Measurements from ENCODE around the gene ESPL1. TPM values are rescaled to one million over a fixed set of nuclear protein-coding genes. Genes with fewer than 3 reads are reported as not detected.
"Not testable (repeated sequence)": the region's sequence is repeated elsewhere in the genome, so short reads cannot be mapped to it uniquely, and the experiment has no call there.

ESPL1 gene
- polyA plus RNA-seq, 1 donor (not counting 4 experiments of a cell fraction or from before 2014, with no cell fraction given): 3.7 TPM

GRCh38 chr12:53328043-53328435 lies 59.9 kb downstream of the ESPL1 start:
- Histone ChIP-seq H3K4me2 (ENCODE audit: control insufficient read depth, extremely low read depth, insufficient read depth, low read depth, low read length) (no peak overlapping the region), H3K36me3 (ENCODE audit: control insufficient read depth in 2 of 2, extremely low read depth in 1 of 2, insufficient read depth in 2 of 2, low read length in 2 of 2) (no peaks in the 10 kb centered on the region), H4K20me1 (ENCODE audit: control insufficient read depth, extremely low read depth, insufficient read depth, low read length) (no peaks in the 10 kb centered on the region), H3K4me3 (ENCODE audit: control insufficient read depth in 2 of 3, extremely low read depth in 1 of 3, insufficient read depth in 2 of 3, low read depth in 1 of 3, low read length in 3 of 3) (no peak overlapping the region), H3K27ac (ENCODE audit: control insufficient read depth, insufficient read depth, low read length) (no peak overlapping the region), H3K4me1 (ENCODE audit: control insufficient read depth, extremely low read depth, insufficient read depth, low read length) (peaks cover 10% of the 10 kb centered on the region), H3K79me2 (ENCODE audit: control insufficient read depth, insufficient read depth, low read length) (no peaks in the 10 kb centered on the region), H2AFZ (ENCODE audit: control insufficient read depth, low read length) (no peak overlapping the region), H3K27me3 (ENCODE audit: control insufficient read depth, extremely low read depth, insufficient read depth, low read length) (no peaks in the 10 kb centered on the region), H3K9me1 (ENCODE audit: control insufficient read depth, extremely low read depth, insufficient read depth, low read length) (no peaks in the 10 kb centered on the region), H3K9me3 (ENCODE audit: control insufficient read depth, low read depth, low read length) (no peaks in the 10 kb centered on the region), H3K9ac (ENCODE audit: control insufficient read depth, extremely low read depth, insufficient read depth, low read length) (no peak overlapping the region)
- TF ChIP-seq EZH2 (IDR thresholded peaks at IDR 0.05; ENCODE audit: low read length) (no peak), CTCF (optimal IDR thresholded peaks at IDR 0.05 in 1 of 3, IDR thresholded peaks at IDR 0.05 in 1 of 3, conservative IDR thresholded peaks at IDR 0.05 in 1 of 3; ENCODE audit: extremely low read depth in 1 of 3, insufficient read depth in 2 of 3, low read length in 3 of 3) (peak in 1 of 3 experiments; percentile 5)
- FAIRE-seq: no peak
- dilution Hi-C loops (cut with MboI; ENCODE audit: extremely low pct_ligation_motif_present, low sequenced_read_pairs): no loop called here
- no peak for DNase-seq (ENCODE audit: low read depth, low spot score)

GRCh38 chr12:53330671-53331070 lies 62.6 kb downstream of the ESPL1 start:
- Histone ChIP-seq H3K4me3 (ENCODE audit: control insufficient read depth in 2 of 3, extremely low read depth in 1 of 3, insufficient read depth in 2 of 3, low read depth in 1 of 3, low read length in 3 of 3) (no peak overlapping the region), H3K9ac (ENCODE audit: control insufficient read depth, extremely low read depth, insufficient read depth, low read length) (no peak overlapping the region), H3K4me1 (ENCODE audit: control insufficient read depth, extremely low read depth, insufficient read depth, low read length) (no peaks in the 10 kb centered on the region), H3K27me3 (ENCODE audit: control insufficient read depth, extremely low read depth, insufficient read depth, low read length) (peaks cover 3% of the 10 kb centered on the region), H3K4me2 (ENCODE audit: control insufficient read depth, extremely low read depth, insufficient read depth, low read depth, low read length) (no peak overlapping the region), H3K79me2 (ENCODE audit: control insufficient read depth, insufficient read depth, low read length) (no peaks in the 10 kb centered on the region), H3K9me3 (ENCODE audit: control insufficient read depth, low read depth, low read length) (no peaks in the 10 kb centered on the region), H3K36me3 (ENCODE audit: control insufficient read depth in 2 of 2, extremely low read depth in 1 of 2, insufficient read depth in 2 of 2, low read length in 2 of 2) (no peaks in the 10 kb centered on the region), H3K9me1 (ENCODE audit: control insufficient read depth, extremely low read depth, insufficient read depth, low read length) (no peaks in the 10 kb centered on the region), H4K20me1 (ENCODE audit: control insufficient read depth, extremely low read depth, insufficient read depth, low read length) (no peaks in the 10 kb centered on the region), H2AFZ (ENCODE audit: control insufficient read depth, low read length) (no peak overlapping the region), H3K27ac (ENCODE audit: control insufficient read depth, insufficient read depth, low read length) (no peak overlapping the region)
- TF ChIP-seq EZH2 (IDR thresholded peaks at IDR 0.05; ENCODE audit: low read length): no peak
- TF ChIP-seq CTCF (optimal IDR thresholded peaks at IDR 0.05 in 1 of 3, IDR thresholded peaks at IDR 0.05 in 1 of 3, conservative IDR thresholded peaks at IDR 0.05 in 1 of 3; ENCODE audit: extremely low read depth in 1 of 3, insufficient read depth in 2 of 3, low read length in 3 of 3): no peak
- FAIRE-seq (no peak), DNase-seq (ENCODE audit: low read depth, low spot score) (no peak)
- dilution Hi-C loops (cut with MboI; ENCODE audit: extremely low pct_ligation_motif_present, low sequenced_read_pairs): no loop called here

- H3K27ac ChIP-seq (ENCODE audit: control insufficient read depth, insufficient read depth, low read length); H4K20me1 ChIP-seq (ENCODE audit: control insufficient read depth, extremely low read depth, insufficient read depth, low read length); H2AFZ ChIP-seq (ENCODE audit: control insufficient read depth, low read length); H3K36me3 ChIP-seq (ENCODE audit: control insufficient read depth in 2 of 2, extremely low read depth in 1 of 2, insufficient read depth in 2 of 2, low read length in 2 of 2); dilution Hi-C loops (cut with MboI; ENCODE audit: extremely low pct_ligation_motif_present, low sequenced_read_pairs); H3K9me1 ChIP-seq (ENCODE audit: control insufficient read depth, extremely low read depth, insufficient read depth, low read length); H3K4me1 ChIP-seq (ENCODE audit: control insufficient read depth, extremely low read depth, insufficient read depth, low read length); H3K9me3 ChIP-seq (ENCODE audit: control insufficient read depth, low read depth, low read length); H3K9ac ChIP-seq (ENCODE audit: control insufficient read depth, extremely low read depth, insufficient read depth, low read length); DNase-seq (ENCODE audit: low read depth, low spot score); FAIRE-seq; H3K79me2 ChIP-seq (ENCODE audit: control insufficient read depth, insufficient read depth, low read length); H3K4me3 ChIP-seq (ENCODE audit: control insufficient read depth in 2 of 3, extremely low read depth in 1 of 3, insufficient read depth in 2 of 3, low read depth in 1 of 3, low read length in 3 of 3); H3K4me2 ChIP-seq (ENCODE audit: control insufficient read depth, extremely low read depth, insufficient read depth, low read depth, low read length): not testable (repeated sequence)
- H3K27me3 ChIP-seq (ENCODE audit: control insufficient read depth, extremely low read depth, insufficient read depth, low read length): peaks cover 20% of the 10 kb centered on the region
Observed at GRCh38 chr12:53332339-53332738, 64.2 kb downstream of the ESPL1 start.
